ENCODE measurements around the gene DVL2. TPM values are rescaled to one million over a fixed set of nuclear protein-coding genes. Genes with fewer than 3 reads are reported as not detected.

DVL2 gene
- 91.8 and 95.8 TPM in 2 replicates for total RNA-seq
- 8.1 and 8.6 TPM in 2 replicates for polyA plus RNA-seq
- polyA plus RNA-seq (2012) = 34.1 and 36.8 TPM in 2 replicates
- 70.9 and 73.8 TPM in 2 replicates for polyA minus RNA-seq (ENCODE audit: low replicate concordance)

DNA sequence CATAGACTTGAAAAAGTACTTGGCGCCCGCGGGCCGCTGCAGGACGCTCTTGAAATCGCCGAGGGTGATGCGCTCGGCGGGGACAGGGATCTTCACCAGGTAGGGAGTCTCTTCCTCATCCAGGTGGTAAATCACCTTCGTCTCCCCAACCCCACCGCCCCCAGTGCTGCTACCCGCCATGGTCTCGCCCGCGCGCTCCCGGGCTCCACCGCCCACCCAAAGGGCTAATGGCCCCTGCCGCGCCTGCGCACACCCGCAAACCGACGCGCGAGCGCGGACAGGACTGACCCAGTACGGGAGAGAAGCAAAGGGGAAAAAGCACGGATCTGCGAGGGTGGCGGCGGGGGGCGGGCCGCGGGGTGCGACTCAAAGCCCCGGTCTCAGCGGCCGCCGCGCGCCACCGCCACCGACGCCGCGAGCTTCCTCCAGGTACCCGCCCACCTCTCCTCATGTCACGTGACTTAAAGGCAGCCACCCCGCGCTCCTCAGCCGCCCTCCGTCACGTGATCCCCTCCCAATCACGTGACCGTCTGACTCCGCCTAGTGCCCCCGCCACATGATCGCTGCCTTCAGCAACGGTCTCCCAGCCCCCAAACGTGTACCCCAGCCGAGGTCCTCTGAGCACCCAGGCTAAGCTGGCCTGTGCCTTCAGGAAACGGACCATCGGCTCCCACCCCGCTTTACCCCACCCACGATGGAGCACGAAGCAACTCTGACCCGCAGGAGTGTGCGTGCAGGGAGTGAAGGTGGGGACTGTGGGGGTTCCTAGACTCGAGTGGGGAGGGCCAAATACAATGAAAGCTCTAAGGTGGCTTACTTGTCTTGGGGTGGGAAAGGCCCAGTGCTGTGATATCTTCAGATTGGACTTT, at the start of gene DVL2:
DVL2 (minus strand) TSS at position 435 of the 869 bp plus-strand sequence; CDS start at position 180, 255 bp downstream.
- H3K4me2 ChIP-seq (ENCODE audit: extremely low read depth, insufficient read depth, low read length) = peak within 1 kb of the TSS; percentile 96
- peaks cover 29% of the 10 kb centered on the region for H3K36me3 ChIP-seq (ENCODE audit: control insufficient read depth, insufficient read depth, low read length)
- no peaks in the 10 kb centered on the region for H4K20me1 ChIP-seq (ENCODE audit: control insufficient read depth, extremely low read depth, insufficient read depth, low read length)
- H3K79me2 ChIP-seq (ENCODE audit: control insufficient read depth, insufficient read depth, low read length) = peaks cover 87% of the 10 kb centered on the region
- no peaks in the 10 kb centered on the region for H3K9me3 ChIP-seq (ENCODE audit: control insufficient read depth, insufficient read depth, low read depth, low read length)
- H3K27me3 ChIP-seq (ENCODE audit: control insufficient read depth, insufficient read depth, low read length) = no peaks in the 10 kb centered on the region
- peak within 1 kb of the TSS; percentile 85 for H3K27ac ChIP-seq (ENCODE audit: insufficient read depth, low read length)
- TF ChIP-seq EZH2 (IDR thresholded peaks at IDR 0.05; ENCODE audit: low read length, missing control alignments) = no peak
- no peak for TF ChIP-seq CTCF (conservative IDR thresholded peaks at IDR 0.05 in 1 of 2, IDR thresholded peaks at IDR 0.05 in 1 of 2; ENCODE audit: low read depth in 1 of 2, low read length in 2 of 2)
- H2AFZ ChIP-seq (ENCODE audit: low read length) = peak within 1 kb of the TSS; percentile 11
- peak within 1 kb of the TSS; percentile 81 for H3K9ac ChIP-seq (ENCODE audit: insufficient read depth, low read length)
- peaks cover 16% of the 10 kb centered on the region for H3K4me1 ChIP-seq (ENCODE audit: control insufficient read depth, extremely low read depth, insufficient read depth, low read length)
- peak within 1 kb of the TSS; percentile 64 to 99 (median 97) for H3K4me3 ChIP-seq (replicated peaks in 1 of 4; ENCODE audit: control extremely low read depth in 1 of 4, insufficient read depth in 1 of 4, low read depth in 3 of 4, low read length in 4 of 4)
- DNase-seq (ENCODE audit: low read depth in 2 of 2) = peak; percentile 93 to 95

- H3K36me3 ChIP-seq (ENCODE audit: control insufficient read depth, insufficient read depth, low read length) = no peaks in the 10 kb centered on the region
- H3K79me2 ChIP-seq (ENCODE audit: control insufficient read depth, insufficient read depth, low read length) = no peaks in the 10 kb centered on the region
- H3K4me1 ChIP-seq (ENCODE audit: control insufficient read depth, extremely low read depth, insufficient read depth, low read length) = peaks cover 8% of the 10 kb centered on the region
- H3K27me3 ChIP-seq (ENCODE audit: control insufficient read depth, insufficient read depth, low read length) = peaks cover 34% of the 10 kb centered on the region
- H3K9me3 ChIP-seq (ENCODE audit: control insufficient read depth, insufficient read depth, low read depth, low read length) = no peaks in the 10 kb centered on the region
- TF ChIP-seq EZH2 (IDR thresholded peaks at IDR 0.05; ENCODE audit: low read length, missing control alignments) (no peak), CTCF (conservative IDR thresholded peaks at IDR 0.05 in 1 of 2, IDR thresholded peaks at IDR 0.05 in 1 of 2; ENCODE audit: low read depth in 1 of 2, low read length in 2 of 2) (no peak)
- H2AFZ ChIP-seq (ENCODE audit: low read length) = no peak overlapping the region
- H4K20me1 ChIP-seq (ENCODE audit: control insufficient read depth, extremely low read depth, insufficient read depth, low read length) = no peaks in the 10 kb centered on the region
- H3K27ac ChIP-seq (ENCODE audit: insufficient read depth, low read length) = no peak overlapping the region
- no peak overlapping the region for H3K9ac ChIP-seq (ENCODE audit: insufficient read depth, low read length)
- H3K4me2 ChIP-seq (ENCODE audit: extremely low read depth, insufficient read depth, low read length) = no peak overlapping the region
- no peak overlapping the region for H3K4me3 ChIP-seq (replicated peaks in 1 of 4; ENCODE audit: control extremely low read depth in 1 of 4, insufficient read depth in 1 of 4, low read depth in 3 of 4, low read length in 4 of 4)
- no peak for DNase-seq (ENCODE audit: low read depth in 2 of 2)
Measured at GRCh38 chr17:7283471-7284216, 49.3 kb upstream of the DVL2 start.

DNA sequence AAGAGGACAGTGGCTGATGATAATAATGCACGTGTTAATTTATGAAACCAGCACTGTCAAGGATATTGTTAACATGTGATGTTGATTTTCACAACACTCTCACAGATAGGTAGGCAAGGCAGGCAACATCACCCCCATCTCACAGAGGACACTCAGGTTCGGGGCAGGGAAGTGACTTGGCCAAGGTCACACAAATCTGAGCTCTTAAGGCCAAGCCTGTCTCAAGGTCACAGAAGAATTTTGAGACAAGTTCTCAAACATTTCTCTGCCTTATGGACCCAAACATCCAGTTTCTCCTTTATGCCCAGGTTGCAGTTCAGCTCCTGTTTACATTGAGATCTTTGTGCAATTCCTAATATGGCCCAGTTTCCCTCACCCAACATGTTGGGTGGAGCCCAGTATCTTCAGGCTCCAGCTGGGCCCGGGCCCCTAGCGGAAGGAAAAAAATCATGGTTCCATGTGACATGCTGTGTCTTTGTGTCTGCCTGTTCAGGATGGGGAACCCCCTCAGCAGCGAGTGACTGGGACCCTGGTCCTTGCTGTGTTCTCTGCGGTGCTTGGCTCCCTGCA, 48.5 kb upstream of the DVL2 start:
- Histone ChIP-seq H3K27ac (ENCODE audit: insufficient read depth, low read length) (no peak overlapping the region), H4K20me1 (ENCODE audit: control insufficient read depth, extremely low read depth, insufficient read depth, low read length) (no peaks in the 10 kb centered on the region), H3K36me3 (ENCODE audit: control insufficient read depth, insufficient read depth, low read length) (no peaks in the 10 kb centered on the region), H3K9ac (ENCODE audit: insufficient read depth, low read length) (no peak overlapping the region), H3K9me3 (ENCODE audit: control insufficient read depth, insufficient read depth, low read depth, low read length) (no peaks in the 10 kb centered on the region), H2AFZ (ENCODE audit: low read length) (no peak overlapping the region), H3K4me3 (replicated peaks in 1 of 4; ENCODE audit: control extremely low read depth in 1 of 4, insufficient read depth in 1 of 4, low read depth in 3 of 4, low read length in 4 of 4) (no peak overlapping the region), H3K27me3 (ENCODE audit: control insufficient read depth, insufficient read depth, low read length) (peaks cover 34% of the 10 kb centered on the region), H3K4me1 (ENCODE audit: control insufficient read depth, extremely low read depth, insufficient read depth, low read length) (peaks cover 8% of the 10 kb centered on the region), H3K79me2 (ENCODE audit: control insufficient read depth, insufficient read depth, low read length) (no peaks in the 10 kb centered on the region), H3K4me2 (ENCODE audit: extremely low read depth, insufficient read depth, low read length) (no peak overlapping the region)
- TF ChIP-seq CTCF (conservative IDR thresholded peaks at IDR 0.05 in 1 of 2, IDR thresholded peaks at IDR 0.05 in 1 of 2; ENCODE audit: low read depth in 1 of 2, low read length in 2 of 2) (no peak), EZH2 (IDR thresholded peaks at IDR 0.05; ENCODE audit: low read length, missing control alignments) (no peak)
- DNase-seq (ENCODE audit: low read depth in 2 of 2) = peak in 1 of 2 donors; percentile 22
